Neural cell (in vitro differentiated cells): ENCODE results near the gene FEZF2.

Experiments
- EP300 ChIP-seq: fragments of 450-650 bp; conservative IDR thresholded peaks from 2 replicates; pipeline ENCODE4 v1.6.1; 2014; ENCODE audit warnings: antibody characterized with exemption, mild to moderate bottlenecking, moderate library complexity; ENCODE audit not compliant: poor library complexity, severe bottlenecking
- POLR2AphosphoS5 ChIP-seq: IDR thresholded peaks from 2 replicates; pipeline ENCODE4 v1.6.1; 2012
- RAD21 ChIP-seq: fragments of 450-650 bp; conservative IDR thresholded peaks from 2 replicates; pipeline ENCODE4 v1.6.1; 2014; ENCODE audit warnings: antibody characterized with exemption, mild to moderate bottlenecking, moderate library complexity
- REST ChIP-seq: IDR thresholded peaks from 2 replicates; pipeline ENCODE4 v1.6.1; 2012; ENCODE audit warnings: borderline replicate concordance
- SMC3 ChIP-seq: fragments of 450-650 bp; conservative IDR thresholded peaks from 2 replicates; pipeline ENCODE4 v1.6.1; 2014; ENCODE audit warnings: antibody characterized with exemption, mild to moderate bottlenecking, moderate library complexity; ENCODE audit not compliant: poor library complexity
- TAF1 ChIP-seq: IDR thresholded peaks from 2 replicates; pipeline ENCODE4 v1.6.1; 2012; ENCODE audit warnings: low read depth
- TF ChIP-seq, protein P1 (sequence below): fragments of 450-650 bp; IDR thresholded peaks from 2 replicates; pipeline ENCODE4 v1.5.1; 2014; ENCODE audit warnings: antibody characterized with exemption, mild to moderate bottlenecking, moderate library complexity; ENCODE audit not compliant: poor library complexity, severe bottlenecking

GRCh38 chr3:62368290-62368704 is 5.1 kb downstream of the FEZF2 start:
- TF ChIP-seq, protein P1, sequence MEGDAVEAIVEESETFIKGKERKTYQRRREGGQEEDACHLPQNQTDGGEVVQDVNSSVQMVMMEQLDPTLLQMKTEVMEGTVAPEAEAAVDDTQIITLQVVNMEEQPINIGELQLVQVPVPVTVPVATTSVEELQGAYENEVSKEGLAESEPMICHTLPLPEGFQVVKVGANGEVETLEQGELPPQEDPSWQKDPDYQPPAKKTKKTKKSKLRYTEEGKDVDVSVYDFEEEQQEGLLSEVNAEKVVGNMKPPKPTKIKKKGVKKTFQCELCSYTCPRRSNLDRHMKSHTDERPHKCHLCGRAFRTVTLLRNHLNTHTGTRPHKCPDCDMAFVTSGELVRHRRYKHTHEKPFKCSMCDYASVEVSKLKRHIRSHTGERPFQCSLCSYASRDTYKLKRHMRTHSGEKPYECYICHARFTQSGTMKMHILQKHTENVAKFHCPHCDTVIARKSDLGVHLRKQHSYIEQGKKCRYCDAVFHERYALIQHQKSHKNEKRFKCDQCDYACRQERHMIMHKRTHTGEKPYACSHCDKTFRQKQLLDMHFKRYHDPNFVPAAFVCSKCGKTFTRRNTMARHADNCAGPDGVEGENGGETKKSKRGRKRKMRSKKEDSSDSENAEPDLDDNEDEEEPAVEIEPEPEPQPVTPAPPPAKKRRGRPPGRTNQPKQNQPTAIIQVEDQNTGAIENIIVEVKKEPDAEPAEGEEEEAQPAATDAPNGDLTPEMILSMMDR, result no peak
- no peak for TF ChIP-seq SMC3
- TF ChIP-seq RAD21, result no peak
- no peak for TF ChIP-seq REST
- no peak for TF ChIP-seq TAF1
- TF ChIP-seq POLR2AphosphoS5, result peak; percentile 26
- no peak for TF ChIP-seq EP300
